Lower leg skin (tissue), 4 donors: ENCODE results near the gene WDR54. TPM values are rescaled to one million over a fixed set of nuclear protein-coding genes. Genes with fewer than 3 reads are reported as not detected.

Experiments
- DNase-seq, 2 donors: peaks; one replicate each; pipeline ENCODE4 v3.0.0-alpha.2; 2019; ENCODE audit warnings: low spot score in 2 of 2
- H3K4me3 ChIP-seq: fragments of 200-600 bp; sonication (generic); 2 replicates; pipeline ENCODE4 v1.5.1; 2017; ENCODE audit warnings: mild to moderate bottlenecking, low read depth; ENCODE audit not compliant: poor library complexity, severe bottlenecking
- CTCF ChIP-seq, 3 donors: fragments of 450-650 bp; IDR thresholded peaks; one replicate each; pipeline ENCODE4 v1.5.1; 2016; ENCODE audit warnings: antibody characterized with exemption in 3 of 3, mild to moderate bottlenecking in 3 of 3, moderate library complexity in 2 of 3
- POLR2A ChIP-seq, 2 donors: fragments of 450-650 bp; IDR thresholded peaks; one replicate each; pipeline ENCODE4 v1.6.1; 2016 to 2017; ENCODE audit warnings: antibody characterized with exemption in 2 of 2, mild to moderate bottlenecking in 1 of 2, moderate library complexity in 1 of 2
- WGBS, 2 donors: methylation state at CpG; one replicate each; pipeline ENCODE4 v1.1.5; 2018; 5-methylcytosine and 5-hydroxymethylcytosine counted together
- intact Hi-C: fragments of 100-400 bp; cut with DNase I; formaldehyde crosslinking; loops from one replicate; pipeline ENCODE4 v1.15.0; 2023; ENCODE audit warnings: low total_unique reads
- total RNA-seq, 4 donors: library from RNA; depleted of rRNA; stranded (reverse); fragments of >200 nt; gene quantifications; one replicate each; pipeline ENCODE4 v1.1.0, GENCODE V29; 2016

WDR54 gene
- total RNA-seq, 4 donors from 2014 or later: 5.5 to 13.3 (median 8.0) TPM

GRCh38 chr2:74415762-74416395, 5.7 kb upstream of the WDR54 start:
- peak in 1 of 2 donors; percentile 69 for DNase-seq
- intact Hi-C loops: no loop called here
- TF ChIP-seq CTCF (IDR thresholded peaks at IDR 0.05) (no peak), POLR2A (IDR thresholded peaks at IDR 0.05) (no peak)
- H3K4me3 ChIP-seq: peak overlapping the region; percentile 36
- WGBS, 2 donors: 68 to 72% methylated on average over 32 to 35 of the region's 35 CpGs

- H3K4me3 ChIP-seq: no peak overlapping the region
- intact Hi-C loops: no loop called here
- DNase-seq: peak in 1 of 2 donors; percentile 54
- 57 to 76% methylated on average over 3 of the region's 3 CpGs for WGBS, 2 donors
- TF ChIP-seq POLR2A (IDR thresholded peaks at IDR 0.05): no peak
These were observed 4.8 kb upstream of the WDR54 start for GRCh38 chr2:74416778-74417177.

GRCh38 chr2:74417197-74417596, 4.3 kb upstream of the WDR54 start:
- 70 to 96% methylated on average over 3 of the region's 3 CpGs for WGBS, 2 donors
- no peak for DNase-seq
- H3K4me3 ChIP-seq: no peak overlapping the region
- intact Hi-C loops: no loop called here
- no peak for TF ChIP-seq CTCF (IDR thresholded peaks at IDR 0.05)
- TF ChIP-seq POLR2A (IDR thresholded peaks at IDR 0.05): no peak

- TF ChIP-seq POLR2A (IDR thresholded peaks at IDR 0.05): no peak
- no peak for TF ChIP-seq CTCF (IDR thresholded peaks at IDR 0.05)
- DNase-seq: peak in 1 of 2 donors; percentile 60
- no peak overlapping the region for H3K4me3 ChIP-seq
- intact Hi-C loops: no loop called here
- 87 to 91% methylated on average over 6 of the region's 6 CpGs for WGBS, 2 donors
These were observed 3.8 kb upstream of the WDR54 start for GRCh38 chr2:74417763-74418162.

- peak in 1 of 2 donors; percentile 84 for DNase-seq
These were observed 3.2 kb upstream of the WDR54 start for GRCh38 chr2:74418312-74418711.

GRCh38 chr2:74419345-74419744, 2.2 kb upstream of the WDR54 start:
- 78 to 82% methylated on average over 1 of the region's 1 CpG for WGBS, 2 donors
- intact Hi-C loops: no loop called here
- TF ChIP-seq POLR2A (IDR thresholded peaks at IDR 0.05) (no peak), CTCF (IDR thresholded peaks at IDR 0.05) (no peak)
- no peak overlapping the region for H3K4me3 ChIP-seq
- no peak for DNase-seq

More at GRCh38 chr2:74418312-74418711, 3.2 kb upstream of the WDR54 start:
- no peak overlapping the region for H3K4me3 ChIP-seq
- intact Hi-C loops: no loop called here
- 84% methylated on average over 27 of the region's 27 CpGs for WGBS, 2 donors
- TF ChIP-seq POLR2A (IDR thresholded peaks at IDR 0.05) (no peak), CTCF (IDR thresholded peaks at IDR 0.05) (no peak)
